B cell (primary cell): Measurements from ENCODE around the gene AP3M1. TPM values are rescaled to one million over a fixed set of nuclear protein-coding genes. Genes with fewer than 3 reads are reported as not detected.
"Not testable (repeated sequence)": the region's sequence is repeated elsewhere in the genome, so short reads cannot be mapped to it uniquely, and the experiment has no call there.

Experiments used
- ATAC-seq: fragments of 200-7000 bp; cut with Tn5 transposase; one replicate; pipeline ENCODE4 v1.10.0; 2021; ENCODE audit warnings: low read depth, mild to moderate bottlenecking, moderate number of reproducible peaks, moderate library complexity
- CTCF ChIA-PET: fragments of 350-600 bp; sonication (Branson Sonifier 250); formaldehyde crosslinking; loops from one replicate; lab custom pipeline; 2021; ENCODE audit warnings: antibody characterized with exemption, inconsistent platforms; lab: Charles Lee
- POLR2A ChIA-PET: fragments of 350-600 bp; sonication (Branson Sonifier 250); formaldehyde crosslinking; loops from one replicate; lab custom pipeline; 2021; ENCODE audit warnings: antibody characterized with exemption; lab: Charles Lee
- DNase-seq: peaks from one replicate; pipeline ENCODE4 v3.0.0; 2013
- H2AFZ ChIP-seq: 2 replicates; pipeline ENCODE4 v1.6.1; 2012; ENCODE audit warnings: mild to moderate bottlenecking, low read depth, low read length; ENCODE audit not compliant: insufficient read depth, poor library complexity, severe bottlenecking
- H3K27ac ChIP-seq, 2 donors: 1 replicate in 1 of 2; 2 replicates in 1 of 2; pipeline ENCODE4 v1.5.1; 2012 to 2013; ENCODE audit warnings: low read length in 2 of 2, mild to moderate bottlenecking in 2 of 2, moderate library complexity in 1 of 2
- H3K27me3 ChIP-seq, 4 experiments: fragments of 200-600 bp in 1 of 4; sonication (generic) in 1 of 4; replicated peaks in 1 of 4; 1 replicate in 2 of 4; 2 replicates in 2 of 4; pipeline versions ENCODE4 v1.6.1 to v1.7.0; 2013 to 2016; ENCODE audit warnings: low read length in 3 of 4, mild to moderate bottlenecking in 2 of 4, mixed read lengths in 1 of 4, moderate library complexity in 1 of 4; ENCODE audit not compliant: insufficient read depth in 4 of 4, control insufficient read depth in 3 of 4; ENCODE audit errors: control extremely low read depth in 1 of 4
- H3K36me3 ChIP-seq, 2 experiments: replicated peaks in 1 of 2; 1 replicate in 1 of 2; 2 replicates in 1 of 2; pipeline versions ENCODE4 v1.6.1 to v1.7.1; 2013; ENCODE audit warnings: low read length in 1 of 2; ENCODE audit not compliant: insufficient read depth in 2 of 2, control insufficient read depth in 1 of 2; ENCODE audit errors: control extremely low read depth in 1 of 2, extremely low read depth in 1 of 2
- H3K4me1 ChIP-seq, 2 donors: fragments of 200-600 bp in 1 of 2; sonication (generic) in 1 of 2; 1 replicate in 1 of 2; 2 replicates in 1 of 2; pipeline versions ENCODE4 v1.5.1 to v1.6.1; 2013 to 2017; ENCODE audit warnings: low read length in 2 of 2; ENCODE audit not compliant: control insufficient read depth in 2 of 2, insufficient read depth in 2 of 2
- H3K4me2 ChIP-seq: replicated peaks from 2 replicates; pipeline ENCODE3; 2012; ENCODE audit warnings: mild to moderate bottlenecking, low read depth, low read length; ENCODE audit not compliant: poor library complexity, severe bottlenecking
- H3K4me3 ChIP-seq, 5 experiments: fragments of 200-600 bp in 1 of 5; sonication (generic) in 1 of 5; 1 replicate in 3 of 5; 2 replicates in 2 of 5; pipeline versions ENCODE4 v1.5.1 to v1.7.0; 2011 to 2016; ENCODE audit warnings: low read length in 4 of 5, mild to moderate bottlenecking in 4 of 5, low read depth in 2 of 5, control low read depth in 1 of 5, moderate library complexity in 1 of 5; ENCODE audit not compliant: insufficient read depth in 1 of 5; ENCODE audit errors: control extremely low read depth in 1 of 5, extremely low read depth in 1 of 5
- H3K79me2 ChIP-seq: fragments of 200-600 bp; sonication (generic); one replicate; pipeline ENCODE4 v1.6.0; 2016; ENCODE audit warnings: low read length; ENCODE audit not compliant: control insufficient read depth, insufficient read depth
- H3K9ac ChIP-seq: fragments of 200-600 bp; sonication (generic); 2 replicates; pipeline ENCODE4 v1.6.1; 2017; ENCODE audit warnings: mild to moderate bottlenecking, low read length, moderate library complexity
- H3K9me3 ChIP-seq, 3 donors: one replicate each; pipeline versions ENCODE4 v1.6.1 to v1.7.1; 2013; ENCODE audit warnings: low read length in 2 of 3; ENCODE audit not compliant: control insufficient read depth in 2 of 3, insufficient read depth in 1 of 3; ENCODE audit errors: control extremely low read depth in 1 of 3
- H4K20me1 ChIP-seq: 2 replicates; pipeline ENCODE4 v1.6.0; 2012; ENCODE audit warnings: mild to moderate bottlenecking, low read length; ENCODE audit not compliant: insufficient read depth, control insufficient read depth, poor library complexity, severe bottlenecking
- H3K27ac Mint-ChIP-seq: one replicate; pipeline ENCODE4 v1.8.0; 2021; ENCODE audit warnings: mixed read lengths
- H3K27me3 Mint-ChIP-seq: one replicate; pipeline ENCODE4 v1.8.0; 2021; ENCODE audit warnings: mixed read lengths
- H3K4me1 Mint-ChIP-seq: one replicate; pipeline ENCODE4 v1.8.0; 2021; ENCODE audit warnings: mixed read lengths
- H3K4me3 Mint-ChIP-seq: one replicate; pipeline ENCODE4 v1.8.0; 2021; ENCODE audit warnings: mixed read lengths
- H3K9me3 Mint-ChIP-seq: one replicate; pipeline ENCODE4 v1.8.0; 2022; ENCODE audit warnings: mixed read lengths; ENCODE audit not compliant: insufficient read depth
- EZH2 ChIP-seq: IDR thresholded peaks from 2 replicates; pipeline ENCODE4 v1.6.1; 2012; ENCODE audit warnings: borderline replicate concordance, low read depth, mild to moderate bottlenecking, moderate library complexity, low read length; ENCODE audit not compliant: insufficient read depth, poor library complexity, severe bottlenecking
- WGBS: methylation state at CpG from one replicate; pipeline ENCODE4 v1.1.5; 2013; ENCODE audit warnings: missing lambda C conversion rate; ENCODE audit not compliant: insufficient coverage; 5-methylcytosine and 5-hydroxymethylcytosine counted together
- intact Hi-C: fragments of 100-400 bp; cut with micrococcal nuclease; formaldehyde crosslinking; loops from one replicate; pipeline ENCODE4 v1.10.0; 2022
- polyA plus RNA-seq: library from polyadenylated mRNA; depleted of rRNA; stranded (reverse); fragments of >200 nt; gene quantifications from 2 replicates; pipeline ENCODE4 v1.2.3, GENCODE V29; 2012
- total RNA-seq, 2 donors: library from RNA; stranded (reverse); fragments of 120-200 nt in 1 of 2; gene quantifications; 1 replicate in 1 of 2; 2 replicates in 1 of 2; pipeline versions ENCODE4 v1.2.3 to v1.2.4, GENCODE V29; 2013 to 2022
- TF ChIP-seq, protein P1 (sequence below): fragments of 200-600 bp; IDR thresholded peaks from one replicate; pipeline ENCODE4 v1.8.0; 2022; ENCODE audit warnings: antibody characterized with exemption, mild to moderate bottlenecking

Gene AP3M1
- total and polyA plus RNA-seq, 2 donors (not counting 1 experiment from before 2014, with no cell fraction given) = 21.6 to 50.4 TPM

DNA sequence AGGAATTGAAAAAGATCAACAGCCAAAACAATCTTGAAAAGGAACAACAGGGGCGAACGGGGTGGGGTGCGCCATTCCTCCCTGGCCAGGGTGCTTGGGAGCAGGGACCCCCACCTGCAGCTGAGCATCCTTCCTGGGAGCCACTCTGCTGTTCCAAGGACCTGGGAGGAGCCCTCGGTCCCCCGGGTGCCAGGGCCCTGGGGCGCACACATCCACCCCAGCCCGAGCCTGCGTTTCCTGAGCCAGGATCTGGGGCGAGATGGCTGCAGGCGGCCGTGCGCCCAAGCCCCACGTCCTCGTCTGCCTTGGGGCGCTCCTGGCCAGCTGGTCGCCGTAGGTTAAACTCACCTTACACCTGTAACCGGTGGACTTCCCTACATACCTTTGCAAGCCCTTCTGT, 10.6 kb downstream of the AP3M1 start:
- no peaks in the 10 kb centered on the region for H3K27me3 ChIP-seq
- CTCF ChIA-PET = no interaction called here
- no peaks in the 10 kb centered on the region for H3K4me1 ChIP-seq
- Mint-ChIP-seq H3K4me1 (peaks cover 2% of the 10 kb centered on the region), H3K9me3 (no peaks in the 10 kb centered on the region), H3K27me3 (no peaks in the 10 kb centered on the region), H3K4me3 (no peak overlapping the region), H3K27ac (no peak overlapping the region)
- H2AFZ ChIP-seq = no peak overlapping the region
- ATAC-seq = no peak
- no peak overlapping the region for H3K27ac ChIP-seq
- WGBS = over 99% methylated on average over 17 of the region's 18 CpGs
- no peak overlapping the region for H3K9ac ChIP-seq
- no peak overlapping the region for H3K4me3 ChIP-seq
- H3K4me2 ChIP-seq = no peak overlapping the region
- no peak for TF ChIP-seq EZH2
- TF ChIP-seq, protein P1, sequence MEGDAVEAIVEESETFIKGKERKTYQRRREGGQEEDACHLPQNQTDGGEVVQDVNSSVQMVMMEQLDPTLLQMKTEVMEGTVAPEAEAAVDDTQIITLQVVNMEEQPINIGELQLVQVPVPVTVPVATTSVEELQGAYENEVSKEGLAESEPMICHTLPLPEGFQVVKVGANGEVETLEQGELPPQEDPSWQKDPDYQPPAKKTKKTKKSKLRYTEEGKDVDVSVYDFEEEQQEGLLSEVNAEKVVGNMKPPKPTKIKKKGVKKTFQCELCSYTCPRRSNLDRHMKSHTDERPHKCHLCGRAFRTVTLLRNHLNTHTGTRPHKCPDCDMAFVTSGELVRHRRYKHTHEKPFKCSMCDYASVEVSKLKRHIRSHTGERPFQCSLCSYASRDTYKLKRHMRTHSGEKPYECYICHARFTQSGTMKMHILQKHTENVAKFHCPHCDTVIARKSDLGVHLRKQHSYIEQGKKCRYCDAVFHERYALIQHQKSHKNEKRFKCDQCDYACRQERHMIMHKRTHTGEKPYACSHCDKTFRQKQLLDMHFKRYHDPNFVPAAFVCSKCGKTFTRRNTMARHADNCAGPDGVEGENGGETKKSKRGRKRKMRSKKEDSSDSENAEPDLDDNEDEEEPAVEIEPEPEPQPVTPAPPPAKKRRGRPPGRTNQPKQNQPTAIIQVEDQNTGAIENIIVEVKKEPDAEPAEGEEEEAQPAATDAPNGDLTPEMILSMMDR = no peak
- DNase-seq = no peak
- POLR2A ChIA-PET = interaction anchor here (0.7 kb wide), 1 partner anchor 15 kb away, joined by 5 read pairs; no protein-coding TSS in a partner anchor
- peaks cover 75% of the 10 kb centered on the region for H3K79me2 ChIP-seq
- peaks cover 5% of the 10 kb centered on the region for H4K20me1 ChIP-seq
- peaks cover 9 to 33% of the 10 kb centered on the region in 2 experiments for H3K36me3 ChIP-seq
- no peaks in the 10 kb centered on the region for H3K9me3 ChIP-seq
- intact Hi-C loops = no loop called here

DNA sequence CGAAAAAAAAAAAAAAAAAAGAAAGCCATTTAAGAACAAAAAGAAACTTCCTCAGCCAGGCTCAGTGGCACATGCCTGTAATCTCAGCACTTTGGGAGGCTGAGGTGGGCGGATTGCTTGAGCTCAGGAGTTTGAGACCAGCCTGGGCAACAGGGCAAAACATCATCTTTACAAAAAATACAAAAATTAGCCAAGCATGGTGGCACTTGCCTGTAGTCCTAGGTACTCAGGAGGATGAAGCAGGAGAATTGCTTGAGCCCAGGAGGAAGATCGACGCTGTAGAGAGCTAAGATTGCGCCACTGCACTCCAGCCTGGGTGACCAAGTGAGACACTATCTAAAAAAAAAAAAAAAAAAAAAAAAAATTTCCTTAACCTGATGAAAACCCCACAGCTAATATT, 12.0 kb downstream of the AP3M1 start:
- H3K9me3 ChIP-seq, H3K9me3 Mint-ChIP-seq, H3K4me1 Mint-ChIP-seq, H3K9ac ChIP-seq, H3K4me3 Mint-ChIP-seq, H3K27me3 Mint-ChIP-seq, intact Hi-C loops, H3K4me1 ChIP-seq, POLR2A ChIA-PET, DNase-seq, H3K27ac ChIP-seq, H3K4me3 ChIP-seq, H3K27me3 ChIP-seq, H2AFZ ChIP-seq, H4K20me1 ChIP-seq, H3K27ac Mint-ChIP-seq, ATAC-seq, H3K4me2 ChIP-seq: not testable (repeated sequence)
- H3K36me3 ChIP-seq = peaks cover 9 to 44% of the 10 kb centered on the region in 2 experiments
- H3K79me2 ChIP-seq = peaks cover 61% of the 10 kb centered on the region
- CTCF ChIA-PET = interaction anchor here (0.7 to 2.7 kb wide), 6 partner anchors 19 to 259 kb away, joined by 3 to 9 read pairs (median 4); no protein-coding TSS in a partner anchor
- no CpG with 5 or more reads among the region's 5 CpGs for WGBS
